GM21737 (cell line): ENCODE data around the gene CSK.

ENCODE experiments used
- ATAC-seq: cut with Tn5 transposase; IDR thresholded peaks from one replicate; pipeline ENCODE4 v1.9.1; 2021; ENCODE audit warnings: mild to moderate bottlenecking, moderate library complexity; ENCODE audit not compliant: unreplicated experiment

The CSK gene

GRCh38 chr15:74786551-74787165 is 4.8 kb downstream of the CSK start:
- no peak for ATAC-seq

GRCh38 chr15:74787251-74788041 is 5.6 kb downstream of the CSK start:
- peak; percentile 35 for ATAC-seq

- ATAC-seq: no peak
Observed at GRCh38 chr15:74788042-74788682, 6.3 kb downstream of the CSK start.

- ATAC-seq: peak; percentile 30
Observed at GRCh38 chr15:74788683-74789151, 6.8 kb downstream of the CSK start.

GRCh38 chr15:74789171-74789631 is 7.3 kb downstream of the CSK start:
- no peak for ATAC-seq

GRCh38 chr15:74789741-74790079 is 7.8 kb downstream of the CSK start:
- ATAC-seq: no peak

GRCh38 chr15:74790080-74790916 is 8.4 kb downstream of the CSK start:
- ATAC-seq: no peak

GRCh38 chr15:74791007-74791406 is 9.1 kb downstream of the CSK start:
- no peak for ATAC-seq

GRCh38 chr15:74791667-74792066 is 9.8 kb downstream of the CSK start:
- ATAC-seq: no peak

GRCh38 chr15:74792227-74793016 is 10.5 kb downstream of the CSK start:
- no peak for ATAC-seq

- no peak for ATAC-seq
Observed at GRCh38 chr15:74793135-74794028, 11.5 kb downstream of the CSK start.

GRCh38 chr15:74794248-74794969 is 12.5 kb downstream of the CSK start:
- no peak for ATAC-seq

- ATAC-seq: no peak
Observed at GRCh38 chr15:74794970-74795349, 13.1 kb downstream of the CSK start.

- no peak for ATAC-seq
Observed at GRCh38 chr15:74795966-74796625, 14.2 kb downstream of the CSK start.

GRCh38 chr15:74798388-74799254 is 16.7 kb downstream of the CSK start:
- no peak for ATAC-seq

GRCh38 chr15:74799255-74799855 is 17.5 kb downstream of the CSK start:
- peak; percentile 5 for ATAC-seq
